Dedifferentiated amniotic fluid mesenchymal stem cell (primary cell): ENCODE measurements around the gene PAXX.

ENCODE experiments used
- DNase-seq: peaks from one replicate; pipeline ENCODE4 v3.0.0-alpha.2; 2016; ENCODE audit errors: extremely low spot score

The PAXX gene

GRCh38 chr9:137017791-137018497 lies 25.7 kb downstream of the PAXX start:
- no peak for DNase-seq

- DNase-seq, result no peak
These were observed 26.7 kb downstream of the PAXX start for GRCh38 chr9:137018761-137019559.

GRCh38 chr9:137019891-137020683 lies 27.9 kb downstream of the PAXX start:
- no peak for DNase-seq

GRCh38 chr9:137020771-137021567 lies 28.7 kb downstream of the PAXX start:
- no peak for DNase-seq

- DNase-seq, result no peak
These were observed 29.4 kb downstream of the PAXX start for GRCh38 chr9:137021568-137021978.

- no peak for DNase-seq
These were observed 29.9 kb downstream of the PAXX start for GRCh38 chr9:137021979-137022661.

- no peak for DNase-seq
These were observed 30.4 kb downstream of the PAXX start for GRCh38 chr9:137022662-137023008.

- no peak for DNase-seq
These were observed 30.9 kb downstream of the PAXX start for GRCh38 chr9:137023157-137023556.

GRCh38 chr9:137023583-137023991 lies 31.4 kb downstream of the PAXX start:
- DNase-seq, result no peak

GRCh38 chr9:137025517-137025966 lies 33.3 kb downstream of the PAXX start:
- DNase-seq, result no peak

- DNase-seq, result no peak
These were observed 34.2 kb downstream of the PAXX start for GRCh38 chr9:137026384-137026783.

- no peak for DNase-seq
These were observed 34.6 kb downstream of the PAXX start for GRCh38 chr9:137026828-137027227.

GRCh38 chr9:137027369-137028262 lies 35.4 kb downstream of the PAXX start, which contains the start of gene ABCA2:
ABCA2 (minus strand) TSS chr9:137028237; CDS start chr9:137028140, 97 bp downstream.
- no peak for DNase-seq

GRCh38 chr9:137028263-137029057 lies 36.2 kb downstream of the PAXX start:
- DNase-seq, result peak; percentile 31

- peak; percentile 40 for DNase-seq
These were observed 37.1 kb downstream of the PAXX start for GRCh38 chr9:137029058-137029936.

- DNase-seq, result no peak
These were observed 37.8 kb downstream of the PAXX start for GRCh38 chr9:137030006-137030405.

- DNase-seq, result no peak
These were observed 38.6 kb downstream of the PAXX start for GRCh38 chr9:137030538-137031527.
